Measurements from ENCODE around the gene AP2A2.
"Not testable (repeated sequence)": the region's sequence is repeated elsewhere in the genome, so short reads cannot be mapped to it uniquely, and the experiment has no call there.

Gene AP2A2

DNA sequence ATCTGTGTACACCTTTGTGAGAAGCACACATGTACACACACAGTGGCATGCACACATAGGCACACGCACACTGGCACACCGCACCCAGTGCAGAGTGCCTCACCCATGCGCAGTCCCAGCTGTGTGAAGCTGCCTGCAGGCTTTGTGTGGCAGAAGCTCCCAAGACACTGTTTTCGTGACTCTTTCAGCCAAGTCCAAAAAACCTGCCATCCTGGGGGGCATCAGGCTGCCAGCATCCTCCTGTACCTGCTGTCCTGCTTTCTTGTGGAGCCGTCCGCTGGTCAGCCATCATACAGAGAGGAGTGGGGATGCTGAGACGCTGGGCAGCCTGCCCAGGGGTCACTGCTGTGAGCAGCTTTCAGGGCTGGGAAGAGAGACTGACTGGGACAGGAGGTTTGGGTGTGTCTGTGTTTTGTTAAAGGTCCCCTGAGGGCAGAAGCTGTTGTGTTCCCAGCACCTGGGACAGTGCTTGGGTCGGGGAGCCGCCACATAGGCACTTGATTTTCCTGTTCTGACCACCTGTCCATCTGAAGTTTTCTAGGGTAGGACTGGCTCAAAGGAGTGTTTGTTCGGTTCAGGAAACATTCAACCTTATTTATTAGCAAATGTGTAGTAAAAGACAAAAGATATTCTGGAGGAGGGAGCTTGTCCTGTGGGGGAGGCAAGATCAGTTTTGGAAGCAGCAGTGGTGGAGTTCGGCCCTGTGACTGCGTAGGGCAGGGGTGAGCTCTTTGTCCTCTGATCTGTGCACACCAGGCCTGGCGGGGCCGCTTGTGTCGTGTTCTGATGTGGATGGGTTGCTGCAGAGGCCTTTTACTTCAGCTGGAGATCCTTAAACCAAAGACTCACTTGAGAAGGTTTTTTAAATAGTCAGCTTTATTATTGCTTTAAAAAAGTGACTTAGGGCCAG lies 29.7 kb downstream of the AP2A2 start:
- no peak for DNase-seq

DNA sequence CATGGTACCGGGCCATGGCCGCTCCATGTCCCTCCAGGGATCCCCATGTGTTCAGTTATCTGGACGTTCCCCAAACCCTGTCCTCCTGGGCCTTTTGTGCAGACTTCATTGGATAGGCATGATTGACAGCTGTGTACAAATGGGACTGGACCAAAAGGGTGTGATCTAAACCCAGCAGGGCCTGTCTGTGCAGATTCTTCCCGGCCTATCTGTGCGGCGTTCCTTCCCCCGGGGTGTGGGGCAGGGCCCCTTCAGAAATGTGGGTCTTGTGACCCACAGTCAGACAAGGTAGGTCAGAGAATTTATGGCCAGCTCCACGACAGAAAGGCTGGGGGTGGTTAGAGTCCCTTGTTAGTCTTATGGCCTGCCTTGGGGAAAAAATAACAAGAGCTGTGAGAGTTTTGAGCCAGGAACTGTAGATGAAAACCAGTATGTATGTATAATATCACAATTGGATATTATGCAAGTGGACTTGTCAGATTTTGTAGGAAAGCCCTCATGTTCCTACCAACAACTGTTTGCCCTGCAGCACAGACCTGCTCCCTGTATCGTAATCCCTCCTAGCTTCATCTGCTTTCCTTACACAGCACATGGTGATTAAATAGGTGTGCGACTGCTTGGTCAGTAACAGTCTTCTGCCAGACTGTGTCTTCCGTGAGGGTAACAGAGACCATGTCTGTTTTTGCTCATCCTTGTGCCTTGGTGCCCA lies 31.7 kb downstream of the AP2A2 start:
- no peak for DNase-seq

DNA sequence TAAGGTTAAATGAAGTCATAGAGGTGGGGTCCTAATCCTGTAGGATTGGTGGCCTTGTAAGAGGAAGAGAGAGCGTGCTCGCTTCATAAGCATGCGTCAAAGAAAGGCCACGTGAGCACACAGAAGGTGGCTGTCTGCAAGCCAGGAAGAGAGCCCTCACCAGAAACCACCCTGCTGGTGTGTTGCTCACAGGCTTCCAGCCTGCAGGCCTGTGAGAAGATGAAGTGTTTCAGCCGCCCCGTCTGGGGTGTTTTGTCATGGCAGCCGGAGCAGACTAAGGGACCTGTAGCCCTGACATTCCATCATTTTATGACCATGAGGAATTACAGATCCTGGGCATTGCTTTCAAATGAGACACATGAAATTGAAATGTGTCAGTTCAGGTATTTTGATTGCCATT lies 32.4 kb downstream of the AP2A2 start:
- DNase-seq = no peak

DNA sequence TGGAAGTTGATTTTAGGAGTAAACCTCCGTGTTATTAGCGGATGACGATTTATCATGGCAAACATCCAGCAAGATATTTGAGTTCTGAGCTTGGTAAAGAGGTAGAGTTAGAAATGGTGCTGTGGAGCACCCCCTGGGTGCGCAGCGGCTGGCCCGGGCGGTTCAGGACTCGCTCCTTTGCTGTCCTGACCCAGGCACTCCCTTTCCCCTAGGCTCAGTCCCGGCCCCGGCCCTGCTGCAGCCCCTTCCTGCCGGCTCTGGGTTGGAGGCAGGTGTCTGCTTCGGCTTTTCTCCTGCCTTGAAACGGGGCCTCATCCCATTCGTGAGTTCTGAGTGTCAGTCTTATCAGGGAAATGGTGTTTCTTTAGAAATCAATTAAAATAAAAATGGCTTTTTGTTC lies 33.4 kb downstream of the AP2A2 start:
- no peak for DNase-seq

DNA sequence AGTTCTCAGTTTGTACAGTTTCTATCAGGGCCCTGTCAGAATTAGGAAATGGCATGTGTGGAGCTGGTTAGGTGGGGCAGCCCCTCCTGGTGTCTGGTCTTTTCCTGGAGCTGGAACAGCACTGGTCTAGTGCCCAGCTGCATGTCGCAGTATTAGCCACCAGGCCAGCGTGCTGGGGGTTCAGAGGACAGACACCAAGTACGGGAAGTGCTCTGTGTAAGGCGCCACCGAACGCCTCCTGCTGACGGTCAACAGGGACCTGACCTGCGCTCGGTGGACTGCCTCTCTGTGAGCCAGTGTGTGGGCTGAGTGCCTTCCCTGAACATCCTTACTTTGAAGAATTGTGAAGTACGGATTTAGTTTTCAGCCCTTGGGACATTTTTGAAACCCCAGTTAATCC lies 33.9 kb downstream of the AP2A2 start:
- DNase-seq = no peak

DNA sequence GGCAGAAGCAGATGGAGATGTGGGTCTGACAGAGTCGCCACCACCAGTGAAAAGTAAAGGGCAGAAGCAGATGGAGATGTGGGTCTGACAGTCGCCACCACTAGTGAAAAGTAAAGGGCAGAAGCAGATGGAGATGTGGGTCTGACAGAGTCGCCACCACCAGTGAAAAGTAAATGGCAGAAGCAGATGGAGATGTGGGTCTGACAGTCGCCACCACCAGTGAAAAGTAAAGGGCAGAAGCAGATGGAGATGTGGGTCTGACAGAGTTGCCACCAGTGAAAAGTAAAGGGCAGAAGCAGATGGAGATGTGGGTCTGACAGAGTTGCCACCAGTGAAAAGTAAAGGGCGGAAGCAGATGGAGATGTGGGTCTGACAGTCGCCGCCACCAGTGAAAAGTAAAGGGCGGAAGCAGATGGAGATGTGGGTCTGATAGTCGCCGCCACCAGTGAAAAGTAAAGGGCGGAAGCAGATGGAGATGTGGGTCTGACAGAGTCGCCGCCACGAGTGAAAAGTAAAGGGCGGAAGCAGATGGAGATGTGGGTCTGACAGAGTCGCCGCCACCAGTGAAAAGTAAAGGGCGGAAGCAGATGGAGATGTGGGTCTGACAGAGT lies 35.7 kb downstream of the AP2A2 start:
- not testable (repeated sequence) for DNase-seq

DNA sequence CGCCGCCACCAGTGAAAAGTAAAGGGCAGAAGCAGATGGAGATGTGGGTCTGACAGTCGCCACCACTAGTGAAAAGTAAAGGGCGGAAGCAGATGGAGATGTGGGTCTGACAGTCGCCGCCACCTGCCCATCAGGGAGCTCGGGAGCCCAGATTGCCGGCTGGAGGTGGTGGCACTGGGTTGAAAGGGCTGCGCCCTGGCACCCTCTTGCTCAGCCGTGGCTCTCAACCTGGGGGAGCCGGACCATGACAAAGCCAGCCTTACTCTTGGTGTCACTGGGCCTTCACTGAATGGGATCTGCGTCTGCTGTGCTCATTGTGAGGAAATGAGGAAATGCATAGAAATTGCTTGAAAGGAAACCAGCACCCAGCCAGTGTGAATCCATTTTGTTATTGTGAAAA lies 36.3 kb downstream of the AP2A2 start:
- DNase-seq = no peak

DNA sequence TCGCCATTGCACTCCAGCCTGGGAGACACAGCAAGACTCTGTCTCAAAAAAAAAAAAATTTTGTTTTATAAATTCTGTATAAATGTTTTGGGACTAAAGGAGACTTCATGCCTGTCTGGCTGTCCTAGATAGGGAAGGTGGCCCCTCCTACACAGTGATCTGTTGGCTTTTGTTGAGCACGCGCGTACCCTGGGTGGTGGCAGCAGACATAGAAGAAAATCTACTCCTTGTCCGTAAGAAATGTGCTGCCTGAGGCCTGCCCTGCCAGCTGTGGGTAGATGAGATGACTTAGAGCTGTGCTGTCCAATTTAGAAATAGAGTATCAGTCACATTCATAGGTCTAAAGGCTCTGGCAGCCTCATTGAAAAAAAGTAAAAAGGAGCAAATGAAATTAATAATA lies 37.0 kb downstream of the AP2A2 start:
- DNase-seq = no peak

DNA sequence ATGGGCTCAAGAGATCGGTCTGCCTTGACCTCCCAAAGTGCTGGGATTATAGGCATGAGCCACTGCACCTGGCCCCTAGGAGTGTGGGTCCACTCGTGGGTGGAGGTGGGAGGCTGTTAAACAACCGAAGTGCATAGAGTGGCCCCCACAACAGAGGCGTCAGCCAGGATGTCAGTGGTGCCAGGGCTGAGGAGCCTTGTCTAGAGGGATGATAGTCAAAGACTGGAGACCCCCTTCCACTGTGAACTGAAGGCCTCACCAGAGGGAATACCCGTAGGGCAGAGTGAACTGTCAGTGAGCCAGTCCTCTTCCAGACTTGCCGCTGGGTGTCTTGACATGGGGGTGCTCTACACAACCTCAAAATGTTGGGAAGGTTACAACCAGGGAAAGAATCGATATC lies 38.2 kb downstream of the AP2A2 start:
- no peak for DNase-seq

DNA sequence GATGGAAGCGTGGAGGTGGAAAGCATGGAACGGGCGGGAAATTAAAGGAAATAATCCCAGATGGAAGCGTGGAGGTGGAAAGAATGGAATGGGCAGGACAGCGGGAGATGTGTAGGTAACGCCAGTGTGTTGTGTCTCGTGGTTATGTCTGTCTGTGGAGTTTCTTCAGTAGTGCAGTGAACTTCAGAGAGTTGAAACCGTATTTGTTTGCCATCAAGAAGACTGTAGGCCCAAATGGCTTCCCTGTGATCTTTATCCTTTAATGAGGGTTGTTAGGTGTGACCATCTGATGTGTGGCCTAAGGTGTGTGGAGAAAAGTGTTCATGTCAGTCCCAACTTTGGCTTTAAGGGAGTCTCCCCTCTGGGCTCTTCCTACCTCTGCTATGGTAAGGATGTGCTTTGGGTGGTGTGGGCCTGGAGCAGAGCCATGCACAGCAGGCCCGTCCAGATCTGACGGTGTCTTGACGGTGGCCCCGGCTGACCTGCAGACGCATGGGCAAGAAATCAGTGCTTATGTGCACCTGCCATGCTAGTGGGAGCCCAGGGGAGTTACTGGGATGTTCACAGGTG lies 39.6 kb downstream of the AP2A2 start:
- DNase-seq = no peak

DNA sequence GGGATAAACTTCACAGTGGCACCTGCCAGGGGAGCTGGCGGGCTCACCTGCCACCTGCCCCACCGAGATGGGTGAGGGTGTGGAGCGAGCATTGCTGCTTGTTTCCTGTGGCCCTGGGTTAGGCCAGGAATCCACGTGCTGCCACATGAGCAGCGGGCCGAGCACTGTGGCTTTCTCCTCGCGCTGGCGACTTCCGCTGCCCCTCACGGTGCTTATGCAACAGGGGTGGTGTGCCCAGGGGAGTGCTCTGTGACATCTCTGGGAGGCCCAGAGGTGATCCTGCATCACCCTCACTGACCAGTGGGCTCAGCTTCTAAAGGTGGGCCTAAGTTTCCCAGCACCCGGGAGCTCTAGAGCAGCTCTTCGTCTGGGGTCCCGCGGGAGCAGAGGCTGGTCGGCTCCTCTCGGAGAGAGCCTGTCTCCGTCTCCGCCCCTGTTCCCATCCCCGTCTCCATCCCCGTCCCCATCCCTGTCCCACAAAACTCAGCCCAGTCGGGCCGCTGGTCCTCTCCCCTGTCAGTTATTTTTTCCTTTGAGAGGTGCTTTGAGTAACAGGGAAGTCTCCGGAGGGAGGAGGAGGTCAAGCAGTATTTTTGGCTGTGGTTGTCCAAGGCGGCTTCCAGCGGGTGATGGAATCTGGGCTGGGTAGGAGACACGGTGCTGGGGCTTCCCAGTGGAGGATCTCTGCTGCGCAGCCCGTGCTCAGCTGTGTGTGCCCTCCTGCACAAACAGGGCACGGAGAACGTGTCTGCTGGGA lies 42.5 kb downstream of the AP2A2 start:
- no peak for DNase-seq

DNA sequence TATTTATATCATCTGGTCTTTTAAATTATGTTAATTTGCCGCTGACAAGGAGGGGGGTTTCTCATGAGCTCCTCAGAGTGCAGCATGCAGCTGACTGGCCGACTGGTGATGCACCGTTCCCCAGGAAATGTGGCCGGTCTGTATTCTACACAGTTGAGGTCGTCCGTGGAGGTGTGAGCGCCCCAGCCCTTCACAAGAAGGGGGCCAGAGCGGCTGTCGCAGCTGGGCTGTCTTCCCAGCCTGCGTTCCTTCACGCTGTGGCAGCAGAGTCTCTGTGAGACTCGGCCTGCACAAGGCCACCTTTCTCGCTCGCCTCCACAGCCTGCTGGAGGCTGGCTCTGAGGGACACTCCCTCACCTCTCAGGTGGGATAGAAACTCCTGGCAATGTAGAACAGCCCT lies 43.2 kb downstream of the AP2A2 start:
- no peak for DNase-seq

DNA sequence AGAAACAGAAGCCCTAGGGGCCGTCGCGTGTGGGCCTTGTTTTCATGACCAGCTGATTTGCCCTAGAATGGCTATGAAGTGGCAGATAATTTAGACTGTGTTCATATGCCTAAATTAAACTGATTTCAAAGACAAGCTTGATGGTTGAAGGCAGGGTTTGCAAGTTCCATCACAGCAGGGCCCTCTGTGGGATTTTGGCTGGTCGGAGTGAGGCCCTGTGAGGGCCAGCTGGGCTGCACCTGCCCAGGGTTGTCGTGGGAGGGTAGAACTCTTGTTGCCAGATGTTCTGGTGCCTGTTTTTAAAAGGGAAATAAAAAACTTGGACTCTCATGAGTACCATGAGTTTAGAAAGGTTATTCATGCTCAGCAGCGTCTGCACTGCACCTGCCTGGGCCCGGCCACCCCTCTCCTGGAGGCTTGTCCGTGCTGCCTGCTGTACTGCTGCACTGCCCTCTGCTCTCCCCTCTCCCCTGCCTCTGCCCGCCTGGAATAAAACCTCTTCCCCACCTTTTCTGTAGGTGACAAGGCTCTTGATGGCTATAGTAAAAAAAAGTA lies 44.1 kb downstream of the AP2A2 start:
- DNase-seq = no peak

DNA sequence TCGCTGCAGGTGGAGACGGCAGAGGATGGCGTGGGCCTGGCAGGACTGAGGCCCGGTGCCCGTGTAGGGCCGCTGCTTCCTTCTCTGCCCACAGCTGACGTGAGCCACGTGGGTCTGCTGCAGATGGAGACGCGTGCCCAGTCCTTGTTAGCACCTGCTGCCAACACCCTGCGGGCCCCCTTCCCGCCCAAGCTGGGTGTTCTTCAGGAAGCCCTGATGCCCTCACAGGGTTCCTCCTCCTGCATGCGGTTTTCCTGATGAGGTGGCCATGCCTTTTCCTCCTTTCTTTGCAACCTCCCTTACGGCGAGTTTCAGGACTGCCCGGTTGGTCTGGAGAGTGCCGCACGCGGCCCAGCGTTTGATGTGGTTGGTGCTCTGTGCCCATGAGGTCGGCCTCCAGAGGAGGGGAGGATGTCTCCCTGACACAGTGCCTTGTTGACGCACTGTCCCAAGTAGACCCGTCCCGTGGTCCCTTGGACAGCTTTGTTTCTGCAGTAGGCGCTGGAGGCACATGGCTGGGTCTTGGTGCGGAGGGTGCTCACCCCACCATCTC lies 44.7 kb downstream of the AP2A2 start:
- no peak for DNase-seq

DNA sequence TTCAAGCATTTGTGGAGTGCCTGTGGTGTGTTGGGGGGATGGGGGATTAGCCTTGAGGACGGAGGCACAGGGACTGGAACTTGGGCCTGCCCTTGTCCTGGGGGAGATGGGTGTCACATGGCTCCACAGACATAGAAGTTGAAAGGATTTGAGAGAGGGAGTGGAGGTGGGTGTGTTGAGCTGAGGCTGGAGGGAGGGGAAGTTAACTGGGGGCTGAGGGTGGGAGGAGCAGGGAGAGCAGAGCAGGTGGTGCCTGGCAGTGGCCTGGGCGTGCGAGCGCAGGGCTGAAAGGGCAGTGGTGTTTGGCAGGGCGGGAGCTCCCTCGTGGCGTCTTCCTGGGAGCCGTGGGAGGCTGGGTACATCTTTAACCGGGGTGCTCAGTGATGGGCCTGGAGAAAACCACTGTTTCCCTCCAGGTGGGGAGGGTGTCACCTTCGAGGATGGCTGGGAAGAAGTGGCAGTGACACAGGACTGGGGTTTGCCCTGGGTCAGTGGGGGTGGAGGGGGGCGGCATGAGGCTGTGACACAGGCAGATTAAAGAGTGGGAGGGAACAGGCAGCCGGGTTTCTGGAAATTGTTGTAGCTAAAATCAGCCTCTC lies 45.5 kb downstream of the AP2A2 start:
- no peak for DNase-seq

DNA sequence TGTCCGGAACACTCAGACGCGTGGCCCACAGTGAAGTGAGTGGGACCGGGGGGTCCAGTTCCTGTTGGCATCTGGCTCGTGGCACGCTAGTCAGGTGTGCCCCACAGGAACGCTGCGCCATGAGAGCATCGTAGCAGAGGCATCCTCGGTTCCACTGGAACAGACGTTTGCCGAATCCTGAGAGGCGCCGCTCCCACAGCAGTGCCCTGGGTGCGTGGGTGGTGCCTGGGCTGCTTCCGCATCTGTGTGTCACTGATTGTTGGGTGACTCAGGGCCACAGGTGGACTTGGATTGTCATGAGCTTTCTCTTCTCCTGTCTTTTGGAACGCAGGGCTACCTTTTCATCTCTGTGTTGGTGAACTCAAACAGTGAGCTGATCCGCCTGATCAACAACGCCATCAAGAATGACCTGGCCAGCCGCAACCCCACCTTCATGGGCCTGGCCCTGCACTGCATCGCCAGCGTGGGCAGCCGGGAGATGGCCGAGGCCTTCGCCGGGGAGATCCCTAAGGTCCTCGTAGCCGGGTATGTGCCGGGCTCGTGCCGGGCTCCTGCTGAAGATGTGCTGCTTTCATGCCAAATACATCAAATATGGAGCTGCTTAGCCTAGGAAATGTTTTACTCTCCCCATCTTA lies 46.2 kb downstream of the AP2A2 start:
- DNase-seq = no peak

DNA sequence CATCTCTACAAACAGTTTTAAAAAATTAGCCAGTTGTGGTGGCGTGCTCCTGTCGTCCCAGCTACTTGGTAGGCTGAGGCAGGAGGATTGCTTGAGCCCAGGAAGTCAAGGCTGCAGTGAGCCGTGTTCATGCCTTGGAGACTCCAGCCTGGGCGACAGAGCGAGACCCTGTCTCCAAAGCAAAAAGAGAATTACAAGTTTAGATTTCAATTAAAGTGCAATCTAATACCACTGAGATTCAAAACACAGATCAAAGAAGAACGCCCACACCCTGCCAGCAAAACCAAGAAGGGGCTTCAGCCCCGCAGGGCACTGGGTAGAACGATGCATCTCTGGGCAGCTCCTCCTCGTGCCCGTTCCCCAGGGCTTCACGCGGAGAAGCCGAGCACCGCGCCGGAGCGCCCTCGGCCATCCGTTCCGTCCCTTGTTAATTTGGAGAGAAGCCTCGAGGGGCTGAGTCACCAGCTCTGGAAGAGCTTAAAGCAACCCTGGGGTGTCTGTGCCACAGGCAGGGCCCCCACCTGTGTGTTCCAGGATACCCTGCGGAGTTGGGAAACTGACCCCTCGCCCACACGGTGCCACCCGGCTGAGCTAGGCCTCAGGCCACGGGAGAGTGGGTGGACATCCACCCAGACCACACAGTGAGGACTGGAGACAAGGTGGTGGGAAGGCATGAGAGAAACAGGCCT lies 47.0 kb downstream of the AP2A2 start:
- DNase-seq = no peak

DNA sequence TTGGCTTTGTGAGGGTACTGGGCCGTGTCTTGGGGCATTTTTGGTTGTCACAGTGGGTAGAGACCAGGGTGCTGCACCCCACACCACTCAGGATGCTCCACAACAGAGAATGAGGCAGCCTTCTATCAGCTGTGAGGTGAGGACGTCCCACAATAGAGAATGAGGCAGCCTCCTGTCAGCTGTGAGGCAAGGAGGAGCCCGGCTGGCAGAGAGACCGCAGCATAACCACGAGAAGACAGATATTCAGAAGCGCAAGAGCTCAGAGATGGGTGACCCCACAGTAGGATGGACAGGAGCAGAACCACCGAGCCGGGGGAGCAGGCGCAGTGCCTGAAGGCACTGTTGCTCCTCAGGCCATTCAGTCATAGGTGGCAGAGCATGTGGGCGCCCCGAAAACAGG lies 47.6 kb downstream of the AP2A2 start:
- no peak for DNase-seq

DNA sequence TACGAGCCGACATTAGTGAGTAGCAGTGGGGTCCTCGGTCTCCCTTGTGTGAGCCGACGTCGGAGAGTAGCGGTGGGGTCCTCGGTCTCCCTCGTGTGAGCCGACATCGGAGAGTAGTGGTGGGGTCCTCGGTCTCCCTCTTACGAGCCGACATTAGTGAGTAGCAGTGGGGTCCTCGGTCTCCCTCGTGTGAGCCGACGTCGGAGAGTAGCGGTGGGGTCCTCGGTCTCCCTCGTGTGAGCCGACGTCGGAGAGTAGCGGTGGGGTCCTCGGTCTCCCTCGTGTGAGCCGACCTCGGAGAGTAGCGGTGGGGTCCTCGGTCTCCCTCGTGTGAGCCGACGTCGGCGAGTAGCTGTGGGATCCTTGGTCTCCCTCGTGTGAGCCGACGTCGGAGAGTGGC lies 49.7 kb downstream of the AP2A2 start:
- DNase-seq = not testable (repeated sequence)

DNA sequence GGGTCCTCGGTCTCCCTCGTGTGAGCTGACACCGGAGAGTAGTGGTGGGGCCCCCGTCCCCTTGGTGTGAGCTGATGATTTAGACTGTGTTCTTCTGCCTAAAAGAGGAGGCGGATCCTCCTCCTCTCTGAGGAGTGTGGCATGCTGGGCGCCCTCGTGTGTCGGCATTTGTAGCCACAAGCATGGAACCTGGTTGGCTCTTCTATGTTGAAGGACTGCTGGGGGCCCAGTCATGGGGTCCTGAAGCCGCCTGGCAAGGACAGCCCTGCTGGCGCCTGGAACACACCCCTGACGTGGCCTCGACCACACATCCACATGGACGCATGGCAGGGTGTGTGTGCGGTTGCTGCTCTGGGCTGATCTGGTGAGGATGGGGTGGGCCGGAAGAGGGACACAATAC lies 50.2 kb downstream of the AP2A2 start:
- no peak for DNase-seq

Data from NCI-H1930 (cell line).